Measurements from ENCODE around the gene CNNM1.

CNNM1 gene

GRCh38 chr10:99339077-99339476, 9.9 kb downstream of the CNNM1 start:
- no peak for DNase-seq

- no peak for DNase-seq
Observed at GRCh38 chr10:99339563-99340047, 10.4 kb downstream of the CNNM1 start.

DNA sequence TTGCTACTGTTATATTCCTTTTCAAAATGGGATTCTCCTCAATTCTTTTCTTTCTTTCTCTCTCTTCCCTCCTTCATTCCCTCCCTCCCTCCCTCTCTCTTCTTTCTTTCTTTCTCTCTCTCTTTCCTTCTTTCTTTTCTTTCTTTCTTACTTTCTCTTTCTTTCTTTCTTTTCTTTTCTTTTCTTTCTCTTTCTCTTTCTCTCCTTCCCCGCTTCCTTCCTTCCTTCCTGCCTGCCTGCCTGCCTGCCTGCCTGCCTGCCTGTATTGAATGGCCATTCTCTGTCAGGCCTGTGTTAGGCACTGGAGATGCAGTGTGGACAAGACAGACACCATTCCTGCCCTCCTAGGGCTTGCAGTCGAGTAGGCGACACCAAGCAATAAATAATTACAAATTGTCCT, 11.5 kb downstream of the CNNM1 start:
- DNase-seq: no peak

GRCh38 chr10:99341248-99341647, 12.1 kb downstream of the CNNM1 start:
- DNase-seq: no peak

DNA sequence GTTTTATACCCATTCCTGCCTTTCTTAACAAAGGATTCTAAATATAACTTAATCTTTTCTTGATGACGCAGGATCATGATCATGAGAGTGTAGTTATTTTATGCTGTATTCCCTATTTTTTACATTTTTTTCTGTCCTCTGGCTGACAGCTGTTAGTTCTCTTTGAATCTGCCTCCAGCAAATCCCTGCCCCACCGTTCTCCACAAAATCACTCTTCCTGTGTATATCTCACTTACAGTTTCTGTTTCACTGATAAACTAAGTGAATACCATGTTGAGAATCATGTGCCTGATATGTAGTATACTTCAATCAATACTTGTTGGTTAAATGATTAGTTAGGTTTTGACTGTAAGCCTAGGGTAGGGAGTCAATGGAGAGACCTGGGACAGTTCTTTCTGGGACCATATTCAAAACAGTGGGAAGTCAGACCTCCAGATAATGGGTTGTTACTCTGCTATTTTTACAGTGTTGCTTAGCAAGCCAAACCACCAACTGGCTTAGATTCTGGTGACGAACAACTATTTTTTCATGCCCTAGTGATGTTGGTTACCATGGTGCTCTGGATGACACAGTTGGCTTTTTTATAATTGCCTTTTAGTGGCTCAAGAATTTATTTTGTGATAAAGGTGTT, 12.8 kb downstream of the CNNM1 start:
- no peak for DNase-seq

- DNase-seq: no peak
Observed at GRCh38 chr10:99343262-99343661, 14.1 kb downstream of the CNNM1 start.

DNA sequence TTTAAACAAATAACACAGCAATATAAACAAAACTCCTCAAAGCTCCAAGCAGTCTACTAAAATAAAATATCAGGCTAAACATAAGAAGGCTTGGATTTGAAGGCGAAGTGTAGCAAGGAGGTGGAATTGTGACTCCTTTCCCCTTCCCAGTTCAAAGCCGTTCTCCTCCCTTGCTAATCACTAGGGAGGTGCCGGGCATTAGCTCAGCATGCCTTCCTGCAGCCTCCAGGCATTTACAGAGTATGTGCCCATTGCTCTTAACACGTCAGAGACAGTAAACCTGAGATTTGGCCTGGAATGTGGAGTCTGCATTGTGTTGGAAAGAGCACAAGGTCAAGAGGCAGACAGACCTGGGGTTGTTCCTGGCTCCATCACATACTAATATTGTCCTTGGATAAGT, 15.6 kb downstream of the CNNM1 start:
- no peak for DNase-seq

- DNase-seq: no peak
Observed at GRCh38 chr10:99345350-99345749, 16.2 kb downstream of the CNNM1 start.

DNA sequence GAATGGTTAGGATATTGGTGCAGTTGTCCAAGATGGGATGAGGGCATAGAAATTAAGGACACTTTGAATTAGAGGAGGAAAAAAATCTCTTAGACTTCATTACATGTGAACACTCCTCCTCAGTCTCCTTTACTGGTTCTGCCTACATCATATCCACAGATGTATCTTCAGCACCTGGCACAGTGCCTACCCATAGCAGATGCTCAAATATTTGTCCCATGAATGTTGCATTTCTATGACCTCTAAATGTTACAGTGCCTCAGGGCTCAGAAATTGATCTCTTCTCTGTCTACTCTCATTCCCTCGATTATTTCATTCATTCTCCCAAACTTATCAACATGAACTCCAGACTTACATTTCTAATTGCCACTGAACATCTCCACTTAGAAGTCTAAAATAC, 17.1 kb downstream of the CNNM1 start:
- no peak for DNase-seq

DNA sequence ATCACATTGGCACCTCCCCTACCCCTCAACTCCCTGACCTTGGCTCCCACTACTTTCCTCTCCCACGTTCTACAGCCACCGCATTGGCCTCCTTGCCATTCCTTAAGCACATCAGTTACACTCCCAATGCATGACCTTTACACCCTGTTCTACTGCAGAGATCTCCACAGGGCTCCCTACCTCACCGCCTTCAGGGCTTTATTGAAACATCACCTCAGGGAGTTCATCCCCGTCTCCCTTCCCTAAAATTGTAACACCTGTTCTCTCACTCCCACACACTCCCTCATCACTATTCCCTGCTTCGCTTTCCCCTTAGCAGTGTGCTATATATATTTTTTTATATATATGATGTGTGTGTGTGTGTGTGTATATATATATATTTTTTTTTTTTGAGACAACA, 18.5 kb downstream of the CNNM1 start:
- no peak for DNase-seq

- no peak for DNase-seq
Observed at GRCh38 chr10:99353182-99353581, 24.0 kb downstream of the CNNM1 start.

- no peak for DNase-seq
Observed at GRCh38 chr10:99357691-99358090, 28.5 kb downstream of the CNNM1 start.

GRCh38 chr10:99358101-99358500, 28.9 kb downstream of the CNNM1 start:
- DNase-seq: no peak

DNA sequence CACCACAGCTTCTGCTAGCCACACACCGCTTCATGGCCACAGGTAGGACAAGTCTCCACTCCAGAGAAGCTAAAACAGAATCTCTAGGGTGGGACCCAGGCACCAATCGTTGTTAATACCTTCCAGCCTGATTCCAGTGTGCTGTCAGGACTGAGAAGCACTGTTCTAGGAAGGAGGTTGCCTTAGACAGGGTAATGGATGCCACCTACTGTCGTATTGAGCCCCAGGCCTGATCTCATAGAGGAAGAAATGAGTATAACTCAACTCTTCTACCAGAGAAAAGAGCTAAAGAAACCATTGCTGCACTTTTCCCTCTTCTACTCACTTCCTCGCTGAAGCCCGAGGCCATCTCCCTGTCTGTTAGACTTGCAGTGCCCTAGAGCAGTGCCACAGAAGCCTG, 31.8 kb downstream of the CNNM1 start:
- no peak for DNase-seq

DNA sequence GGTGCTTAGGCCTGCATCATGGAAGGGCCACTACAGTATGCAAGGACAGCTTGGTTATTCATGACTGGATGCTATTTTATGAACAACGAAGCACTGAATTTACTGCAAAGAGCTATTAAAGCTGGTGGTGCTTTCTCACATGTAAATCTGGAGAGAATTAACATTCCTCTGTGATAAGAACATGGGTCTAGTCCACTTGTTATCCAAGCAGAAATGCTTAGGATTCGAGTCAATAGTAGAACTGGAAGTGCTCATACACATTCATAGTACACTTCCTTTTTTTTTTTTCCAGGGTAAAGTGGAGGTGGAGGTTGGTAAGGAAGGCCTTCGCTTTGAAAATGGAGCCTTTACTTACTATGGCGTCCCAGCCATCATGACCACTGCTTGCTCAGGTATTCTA, 35.0 kb downstream of the CNNM1 start:
- DNase-seq: no peak

GRCh38 chr10:99365311-99365710, 36.2 kb downstream of the CNNM1 start:
- DNase-seq: no peak

DNA sequence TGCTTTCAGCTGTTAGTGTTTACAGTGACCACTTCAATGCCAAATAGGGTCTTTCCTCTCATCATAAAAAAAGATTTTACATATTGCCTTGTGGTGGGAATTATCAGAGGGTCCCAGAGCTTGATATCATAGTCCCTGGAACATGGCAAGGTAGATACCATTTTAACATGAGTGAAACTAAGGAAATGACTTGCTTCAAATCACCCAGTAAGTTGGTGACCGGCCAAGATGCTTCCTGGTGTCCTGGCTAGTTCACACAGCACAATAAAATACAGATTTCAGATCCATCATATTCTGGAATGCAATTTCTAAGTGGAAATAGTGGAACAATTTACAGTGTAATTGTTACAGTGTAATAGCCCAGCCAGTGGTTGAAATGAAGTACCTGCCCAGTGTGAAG, 36.6 kb downstream of the CNNM1 start:
- DNase-seq: no peak

DNA sequence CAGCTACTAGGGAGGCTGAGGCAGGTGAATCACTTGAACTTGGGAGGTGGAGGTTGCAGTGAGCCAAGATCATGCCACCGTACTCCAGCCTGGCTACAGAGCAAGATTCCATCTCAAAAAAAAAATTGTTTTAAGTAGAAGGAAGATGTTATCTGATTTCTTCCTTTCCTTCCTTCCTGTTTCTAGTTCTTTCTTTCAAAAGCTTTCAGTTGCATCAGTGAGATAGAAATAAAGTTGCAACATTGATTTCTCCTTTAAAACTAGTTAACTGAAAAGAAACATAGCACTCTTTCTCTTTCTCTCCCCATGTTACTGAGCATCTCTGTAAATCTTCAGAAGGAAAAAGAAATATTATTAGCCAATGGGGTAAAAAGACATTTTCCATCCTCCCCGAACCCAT, 37.5 kb downstream of the CNNM1 start:
- no peak for DNase-seq

DNA sequence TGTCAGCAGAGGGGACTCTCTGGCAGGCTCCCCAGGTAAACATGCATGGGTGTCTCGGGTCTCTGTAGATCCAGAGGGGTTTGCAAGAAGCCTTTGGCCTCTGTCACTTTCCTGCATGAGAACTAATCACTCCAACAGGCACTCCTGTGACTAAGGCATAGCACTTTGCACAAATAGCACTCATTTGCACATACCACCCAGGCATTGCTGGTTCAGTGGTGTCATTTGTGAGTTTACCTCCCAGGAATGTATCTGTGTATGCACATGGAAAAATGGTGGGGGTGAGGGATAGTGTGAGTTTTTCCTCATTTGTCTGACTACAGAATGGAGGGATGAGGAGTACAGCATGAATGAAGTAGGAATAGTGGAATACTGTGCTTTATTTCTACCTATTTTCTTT, 39.5 kb downstream of the CNNM1 start:
- DNase-seq: no peak

DNA sequence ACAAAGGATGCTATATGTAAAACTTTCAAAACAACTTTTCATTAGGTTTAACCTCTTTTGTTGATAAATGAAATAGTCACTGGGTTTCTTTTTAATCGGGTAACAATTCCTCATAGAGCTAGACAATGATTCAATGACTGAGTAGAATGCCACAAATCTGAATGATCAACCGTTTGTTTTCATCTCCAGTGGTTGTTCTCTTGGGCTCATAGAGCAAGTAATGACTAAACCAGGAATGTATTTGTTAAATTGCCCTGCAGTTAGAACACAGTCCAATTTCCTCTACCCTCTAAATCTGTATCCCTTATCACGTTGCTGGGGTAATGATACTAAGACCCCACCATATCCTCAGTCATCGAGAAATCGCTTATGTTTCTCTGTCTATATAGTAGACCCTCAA, 40.0 kb downstream of the CNNM1 start:
- no peak for DNase-seq

DNA sequence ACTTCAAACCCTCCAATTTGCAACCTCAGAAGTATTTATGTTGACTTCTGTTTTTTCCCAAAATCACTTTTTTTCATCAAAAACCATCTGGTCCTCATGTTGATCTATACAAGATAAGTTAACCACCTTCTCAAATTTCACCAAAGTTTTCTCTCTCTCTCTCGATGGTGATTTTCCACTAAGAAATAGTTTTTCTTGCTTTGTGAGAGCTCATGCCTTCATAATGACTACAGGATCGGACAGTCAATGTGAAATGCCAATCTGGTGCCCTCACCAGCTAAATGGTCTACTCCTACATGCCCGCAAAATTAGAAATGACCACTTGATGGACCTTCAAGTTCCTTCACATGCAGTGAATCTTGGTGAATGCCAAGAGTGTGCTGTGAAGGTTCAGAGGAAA, 40.4 kb downstream of the CNNM1 start:
- DNase-seq: no peak

DNA sequence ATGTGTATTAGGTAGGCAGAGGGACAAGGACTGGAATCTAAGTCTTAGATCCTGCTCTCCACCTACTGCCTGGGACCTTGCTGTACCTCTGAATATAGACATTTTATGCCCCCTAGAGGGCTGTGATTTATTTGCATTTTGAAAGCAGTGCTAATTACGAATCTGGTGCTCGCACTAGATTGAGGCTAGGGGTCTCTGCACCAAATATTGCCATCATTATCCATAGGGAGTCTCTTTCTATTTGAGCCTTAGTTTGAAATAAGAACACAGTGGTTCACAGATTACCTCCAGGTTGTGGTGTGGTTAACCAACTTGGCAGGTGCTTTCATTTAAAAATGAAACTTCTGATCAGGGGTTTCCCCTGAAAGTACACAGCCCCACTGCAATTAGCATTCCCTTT, 41.8 kb downstream of the CNNM1 start:
- DNase-seq: peak; percentile 23

DNA sequence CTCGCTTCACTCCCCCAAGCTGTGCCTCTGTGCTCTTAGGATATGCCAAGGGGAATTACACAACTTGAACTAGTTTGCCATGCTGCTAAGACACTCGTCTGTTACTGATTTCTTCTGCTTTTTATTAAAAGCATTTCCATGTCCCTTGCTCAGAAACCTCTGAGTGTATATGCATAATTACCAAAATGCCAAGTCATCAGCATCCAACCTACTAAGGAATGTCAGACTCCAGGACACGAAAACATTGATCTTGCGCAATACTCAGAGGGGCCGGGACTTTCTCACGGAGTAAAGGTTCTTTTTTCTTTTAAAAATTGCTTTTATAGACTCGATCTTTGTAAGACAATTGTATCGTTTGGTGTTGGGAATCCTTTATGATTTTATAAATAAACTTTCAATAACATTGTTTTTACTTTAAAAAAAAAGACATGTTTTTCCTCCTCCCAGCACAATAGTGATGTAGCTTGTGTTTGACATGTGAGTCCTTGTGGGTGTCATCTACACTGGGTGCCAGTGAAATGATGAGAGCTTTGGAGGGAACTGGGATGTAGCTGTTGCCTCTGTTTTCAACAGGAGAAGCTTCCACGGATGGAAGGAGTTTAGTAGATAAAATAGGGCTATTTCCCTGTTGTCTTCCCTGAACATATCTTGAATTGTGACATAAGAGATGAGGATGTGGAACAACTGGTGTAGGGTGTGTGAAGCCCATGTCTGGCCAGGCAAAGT, 43.6 kb downstream of the CNNM1 start:
- no peak for DNase-seq

GRCh38 chr10:99374526-99374925, 45.4 kb downstream of the CNNM1 start:
- no peak for DNase-seq

- DNase-seq: no peak
Observed at GRCh38 chr10:99374972-99375371, 45.8 kb downstream of the CNNM1 start.
